B cell (primary cell): ENCODE results near the gene GSC2.

Source experiments
- EZH2 ChIP-seq: IDR thresholded peaks from 2 replicates; pipeline ENCODE4 v1.6.1; 2012; ENCODE audit warnings: borderline replicate concordance, low read depth, mild to moderate bottlenecking, moderate library complexity, low read length; ENCODE audit not compliant: insufficient read depth, poor library complexity, severe bottlenecking
- TF ChIP-seq, protein P1 (sequence below): fragments of 200-600 bp; IDR thresholded peaks from one replicate; pipeline ENCODE4 v1.8.0; 2022; ENCODE audit warnings: antibody characterized with exemption, mild to moderate bottlenecking

DNA sequence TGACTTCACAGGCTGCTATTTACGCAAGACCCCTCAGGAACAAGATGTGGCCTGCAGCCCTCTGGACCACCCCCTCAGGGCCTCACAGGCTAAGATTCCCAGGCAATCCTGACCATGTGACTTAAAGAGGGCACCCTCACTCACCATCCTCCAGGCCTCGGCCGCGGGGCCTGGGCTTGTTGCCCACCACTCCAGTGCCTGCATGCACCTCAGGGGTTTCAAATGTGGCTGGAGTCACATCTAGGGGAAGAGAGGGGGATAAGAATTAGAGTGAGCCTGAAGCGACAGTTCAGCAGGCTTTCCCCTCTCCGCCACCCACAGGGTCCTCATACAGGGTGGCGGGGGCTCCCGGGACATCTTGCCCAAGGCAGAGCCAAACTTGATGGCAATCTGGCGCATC, 7.7 kb downstream of the GSC2 start:
- no peak for TF ChIP-seq EZH2
- TF ChIP-seq, protein P1, sequence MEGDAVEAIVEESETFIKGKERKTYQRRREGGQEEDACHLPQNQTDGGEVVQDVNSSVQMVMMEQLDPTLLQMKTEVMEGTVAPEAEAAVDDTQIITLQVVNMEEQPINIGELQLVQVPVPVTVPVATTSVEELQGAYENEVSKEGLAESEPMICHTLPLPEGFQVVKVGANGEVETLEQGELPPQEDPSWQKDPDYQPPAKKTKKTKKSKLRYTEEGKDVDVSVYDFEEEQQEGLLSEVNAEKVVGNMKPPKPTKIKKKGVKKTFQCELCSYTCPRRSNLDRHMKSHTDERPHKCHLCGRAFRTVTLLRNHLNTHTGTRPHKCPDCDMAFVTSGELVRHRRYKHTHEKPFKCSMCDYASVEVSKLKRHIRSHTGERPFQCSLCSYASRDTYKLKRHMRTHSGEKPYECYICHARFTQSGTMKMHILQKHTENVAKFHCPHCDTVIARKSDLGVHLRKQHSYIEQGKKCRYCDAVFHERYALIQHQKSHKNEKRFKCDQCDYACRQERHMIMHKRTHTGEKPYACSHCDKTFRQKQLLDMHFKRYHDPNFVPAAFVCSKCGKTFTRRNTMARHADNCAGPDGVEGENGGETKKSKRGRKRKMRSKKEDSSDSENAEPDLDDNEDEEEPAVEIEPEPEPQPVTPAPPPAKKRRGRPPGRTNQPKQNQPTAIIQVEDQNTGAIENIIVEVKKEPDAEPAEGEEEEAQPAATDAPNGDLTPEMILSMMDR: no peak
